Lower leg skin (tissue), 4 donors: ENCODE data around the gene IRAK1BP1. TPM values are rescaled to one million over a fixed set of nuclear protein-coding genes. Genes with fewer than 3 reads are reported as not detected.

Source experiments
- total RNA-seq, 4 donors: library from RNA; depleted of rRNA; stranded (reverse); fragments of >200 nt; gene quantifications; one replicate each; pipeline ENCODE4 v1.1.0, GENCODE V29; 2016

Gene IRAK1BP1
- total RNA-seq, 4 donors from 2014 or later = 1.3 to 4.8 (median 3.2) TPM

Other genes with a start within 250 kb of the IRAK1BP1 start
- gene PHIP, start 210.7 kb downstream of the IRAK1BP1 start, total RNA-seq = 10 to 100 TPM; 21.3 to 23.9 (median 22.4) TPM